Activated CD8-positive, alpha-beta memory T cell treated with anti-CD3 and anti-CD28 coated beads, Interleukin-2, amount 10 ng/mL, durations not matched to agents 7 days and 5 days (primary cell): ENCODE data around the gene KIF2A. TPM values are rescaled to one million over a fixed set of nuclear protein-coding genes. Genes with fewer than 3 reads are reported as not detected.

Source experiments
- ATAC-seq: fragments of 150-1000 bp; cut with Tn5 transposase; one replicate; pipeline ENCODE4 v1.10.0; 2021; ENCODE audit warnings: moderate library complexity
- CTCF ChIA-PET: fragments of 350-600 bp; sonication (Branson Sonifier 250); formaldehyde crosslinking; loops from one replicate; lab custom pipeline; 2021; ENCODE audit warnings: antibody characterized with exemption; lab: Charles Lee
- DNase-seq: peaks from one replicate; pipeline ENCODE4 v3.0.0-alpha.2; 2020
- H3K27ac Mint-ChIP-seq: one replicate; pipeline ENCODE4 v1.8.0; 2021; ENCODE audit warnings: mild to moderate bottlenecking, mixed read lengths
- H3K27me3 Mint-ChIP-seq: one replicate; pipeline ENCODE4 v1.8.0; 2021; ENCODE audit warnings: mixed read lengths
- H3K36me3 Mint-ChIP-seq: one replicate; pipeline ENCODE4 v1.8.0; 2021; ENCODE audit warnings: mild to moderate bottlenecking, mixed read lengths
- H3K4me1 Mint-ChIP-seq: one replicate; pipeline ENCODE4 v1.8.0; 2021; ENCODE audit warnings: mixed read lengths
- H3K4me3 Mint-ChIP-seq: one replicate; pipeline ENCODE4 v1.8.0; 2021; ENCODE audit warnings: mild to moderate bottlenecking, moderate library complexity, mixed read lengths
- H3K9me3 Mint-ChIP-seq: one replicate; pipeline ENCODE4 v1.8.0; 2022; ENCODE audit warnings: low read depth, mixed read lengths
- total RNA-seq, 2 experiments: library from RNA; stranded (reverse); gene quantifications; one replicate each; pipeline ENCODE4 v1.2.3, GENCODE V29; 2021

KIF2A gene
- total RNA-seq, 2 experiments from 2014 or later: 194 to 225 TPM

DNA sequence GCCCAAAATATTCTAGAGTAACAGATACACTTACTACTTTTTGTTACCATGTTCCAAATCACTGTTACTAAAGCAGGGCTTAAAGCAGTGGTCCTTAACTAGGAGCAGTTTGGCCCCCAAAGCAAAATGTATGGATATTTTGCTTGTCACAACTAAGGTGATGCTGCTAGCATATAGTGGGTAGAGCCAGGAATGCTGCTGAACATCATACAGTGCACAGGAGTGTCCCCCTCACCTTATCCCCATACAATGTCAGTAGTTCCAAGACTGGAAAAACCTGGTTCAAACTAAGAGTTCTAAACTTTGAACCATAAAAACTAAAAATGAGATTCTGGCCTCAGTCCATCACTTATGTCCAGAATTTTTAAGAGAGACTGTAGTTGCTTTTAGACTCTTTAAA is 69.6 kb downstream of the KIF2A start:
- DNase-seq: no peak
- no peak for ATAC-seq
- no peaks in the 10 kb centered on the region for H3K27me3 Mint-ChIP-seq
- no peak overlapping the region for H3K4me3 Mint-ChIP-seq
- CTCF ChIA-PET: no interaction called here
- H3K27ac Mint-ChIP-seq: no peak overlapping the region
- peaks cover 3% of the 10 kb centered on the region for H3K4me1 Mint-ChIP-seq
- no peaks in the 10 kb centered on the region for H3K9me3 Mint-ChIP-seq
- peaks cover 64% of the 10 kb centered on the region for H3K36me3 Mint-ChIP-seq

DNA sequence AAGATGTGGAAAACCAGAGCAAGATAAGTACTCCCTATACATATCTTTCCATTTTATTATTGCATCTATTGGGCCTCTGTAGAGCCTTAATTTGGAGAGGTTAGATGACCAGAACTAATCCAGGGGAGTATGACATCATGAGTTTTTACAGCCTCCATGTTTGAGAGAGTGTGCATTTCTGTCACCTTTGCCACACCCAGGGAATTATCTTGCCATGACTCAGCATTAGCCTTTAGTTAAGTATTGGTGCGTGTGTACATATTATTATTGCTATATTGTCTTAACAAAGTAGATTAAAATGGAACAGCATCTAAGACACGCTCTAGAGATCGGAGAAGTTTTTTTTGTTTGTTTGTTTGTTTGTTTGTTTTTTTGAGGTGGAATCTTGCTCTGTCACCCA is 70.1 kb downstream of the KIF2A start:
- Mint-ChIP-seq H3K4me3 (no peak overlapping the region), H3K27ac (peak overlapping the region; percentile 57), H3K27me3 (no peaks in the 10 kb centered on the region), H3K4me1 (peaks cover 2% of the 10 kb centered on the region), H3K9me3 (no peaks in the 10 kb centered on the region), H3K36me3 (peaks cover 66% of the 10 kb centered on the region)
- no peak for ATAC-seq
- CTCF ChIA-PET: interaction anchor here (0.8 kb wide), 1 partner anchor 11 kb away, joined by 3 read pairs; no protein-coding TSS in a partner anchor
- no peak for DNase-seq

DNA sequence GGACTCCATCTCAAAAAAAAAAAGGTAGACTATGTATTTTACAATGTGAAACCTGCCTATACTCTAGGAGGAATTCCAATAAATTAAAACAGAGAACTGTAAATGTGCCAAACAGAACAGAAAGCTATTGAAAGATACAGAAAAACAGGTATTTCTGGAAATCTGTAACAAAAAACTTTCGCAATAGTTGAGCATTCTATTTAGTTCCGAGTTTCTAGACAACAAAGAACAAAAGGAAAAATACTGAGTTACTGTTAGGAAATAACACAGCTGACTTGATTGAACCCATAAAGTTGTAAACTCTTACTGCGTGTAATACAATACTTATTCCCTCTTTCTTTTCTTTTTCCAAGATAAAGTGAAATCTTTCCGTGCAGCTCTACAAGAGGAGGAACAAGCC is 79.1 kb downstream of the KIF2A start:
- peaks cover 3% of the 10 kb centered on the region for H3K4me1 Mint-ChIP-seq
- ATAC-seq (no peak), DNase-seq (no peak)
- CTCF ChIA-PET: interaction anchor here (0.8 to 1.2 kb wide), 2 partner anchors 10 to 17 kb away, joined by 3 read pairs; no protein-coding TSS in a partner anchor
- H3K4me3 Mint-ChIP-seq: no peak overlapping the region
- no peaks in the 10 kb centered on the region for H3K27me3 Mint-ChIP-seq
- H3K27ac Mint-ChIP-seq: no peak overlapping the region
- H3K36me3 Mint-ChIP-seq: peaks cover 49% of the 10 kb centered on the region
- no peaks in the 10 kb centered on the region for H3K9me3 Mint-ChIP-seq

DNA sequence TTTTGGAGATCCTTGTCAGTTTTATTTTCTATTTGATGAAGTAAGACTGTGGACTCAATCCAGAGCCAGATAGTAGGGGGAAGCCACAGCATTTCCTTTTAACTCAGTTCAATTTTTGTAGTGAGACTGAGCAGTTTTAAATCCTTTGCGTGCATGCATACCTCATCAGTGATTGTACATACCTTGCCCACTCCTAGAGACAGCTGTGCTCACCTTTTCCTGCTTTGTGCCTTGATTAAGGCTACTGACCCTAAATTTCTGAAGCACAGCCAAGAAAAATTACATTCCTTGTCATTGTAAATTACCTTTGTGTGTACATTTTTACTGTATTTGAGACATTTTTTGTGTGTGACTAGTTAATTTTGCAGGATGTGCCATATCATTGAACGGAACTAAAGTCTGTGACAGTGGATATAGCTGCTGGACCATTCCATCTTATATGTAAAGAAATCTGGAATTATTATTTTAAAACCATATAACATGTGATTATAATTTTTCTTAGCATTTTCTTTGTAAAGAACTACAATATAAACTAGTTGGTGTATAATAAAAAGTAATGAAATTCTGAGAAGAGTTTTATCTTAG is 79.9 kb downstream of the KIF2A start:
- CTCF ChIA-PET: interaction anchor here (2.2 kb wide), 1 partner anchor 34 kb away, joined by 6 read pairs; no protein-coding TSS in a partner anchor
- peaks cover 49% of the 10 kb centered on the region for H3K36me3 Mint-ChIP-seq
- H3K4me3 Mint-ChIP-seq: no peak overlapping the region
- no peak for ATAC-seq
- H3K9me3 Mint-ChIP-seq: no peaks in the 10 kb centered on the region
- H3K27ac Mint-ChIP-seq: no peak overlapping the region
- no peak for DNase-seq
- H3K27me3 Mint-ChIP-seq: no peaks in the 10 kb centered on the region
- H3K4me1 Mint-ChIP-seq: peaks cover 8% of the 10 kb centered on the region

DNA sequence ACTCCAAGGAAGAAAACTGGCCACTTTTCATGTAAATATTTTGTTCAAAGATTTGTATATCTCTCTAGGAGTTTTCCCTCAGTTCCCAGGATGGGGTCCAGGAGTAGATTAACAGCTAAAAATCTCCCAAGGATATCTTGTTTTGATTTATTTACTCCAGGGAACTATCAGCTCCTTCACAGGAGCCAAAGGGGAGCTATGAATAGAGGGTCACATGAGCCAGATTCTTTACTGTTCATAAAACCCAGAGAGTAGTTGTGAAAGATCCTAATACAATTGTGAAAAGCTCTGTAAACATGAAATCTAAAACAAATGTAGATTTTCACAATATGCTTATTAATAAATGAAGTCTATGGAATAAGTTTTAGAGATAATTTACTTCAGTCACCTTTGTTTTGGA is 80.8 kb downstream of the KIF2A start:
- no peak for ATAC-seq
- H3K4me1 Mint-ChIP-seq: peaks cover 12% of the 10 kb centered on the region
- no peak for DNase-seq
- peak overlapping the region; percentile 52 for H3K27ac Mint-ChIP-seq
- CTCF ChIA-PET: interaction anchor here (0.8 to 2.2 kb wide), 7 partner anchors 10 to 162 kb away, joined by 3 to 6 read pairs (median 4); partner anchors contain the start of gene DIMT1
- H3K36me3 Mint-ChIP-seq: peaks cover 46% of the 10 kb centered on the region
- no peak overlapping the region for H3K4me3 Mint-ChIP-seq
- no peaks in the 10 kb centered on the region for H3K9me3 Mint-ChIP-seq
- H3K27me3 Mint-ChIP-seq: no peaks in the 10 kb centered on the region

DNA sequence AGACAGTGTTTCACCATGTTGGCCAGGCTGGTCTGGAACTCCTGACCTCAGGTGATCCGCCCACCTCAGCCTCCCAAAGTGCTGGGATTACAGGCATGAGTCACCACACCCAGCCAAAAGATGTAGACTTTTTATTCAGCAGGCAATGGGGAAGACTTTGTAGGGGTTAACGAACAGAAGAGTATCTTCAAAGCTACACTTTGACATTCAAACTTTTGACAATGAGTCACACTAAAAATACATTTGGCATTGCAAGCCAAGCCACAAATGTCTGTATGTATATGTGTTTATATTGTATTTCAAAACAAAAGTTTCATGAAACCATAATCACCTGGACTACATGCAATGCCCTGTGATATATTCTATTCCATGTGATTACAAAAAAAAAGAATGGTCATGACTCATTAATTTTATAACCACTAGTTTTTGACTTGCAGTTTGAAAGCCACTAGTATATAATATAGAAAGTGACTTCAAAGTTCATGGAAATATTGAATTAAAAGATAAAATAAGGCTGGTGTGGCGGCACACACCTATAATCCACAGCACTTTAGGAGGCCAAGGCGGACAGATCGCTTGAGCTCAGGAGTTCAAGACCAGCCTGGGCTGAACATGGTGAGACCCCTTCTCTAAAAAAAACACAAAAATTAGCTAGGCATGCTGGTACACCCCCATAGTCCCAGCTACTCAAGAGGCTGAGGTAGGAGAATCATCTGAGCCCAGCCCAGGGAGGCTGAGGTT is 89.4 kb downstream of the KIF2A start:
- no peaks in the 10 kb centered on the region for H3K27me3 Mint-ChIP-seq
- ATAC-seq: peak; percentile 30
- H3K27ac Mint-ChIP-seq: peak overlapping the region; percentile 65
- H3K36me3 Mint-ChIP-seq: peaks cover 54% of the 10 kb centered on the region
- peaks cover 37% of the 10 kb centered on the region for H3K4me1 Mint-ChIP-seq
- H3K4me3 Mint-ChIP-seq: no peak overlapping the region
- CTCF ChIA-PET: interaction anchor here (0.8 to 1.2 kb wide), 3 partner anchors 11 to 18 kb away, joined by 3 to 4 read pairs (median 3); no protein-coding TSS in a partner anchor
- H3K9me3 Mint-ChIP-seq: no peaks in the 10 kb centered on the region
- no peak for DNase-seq

DNA sequence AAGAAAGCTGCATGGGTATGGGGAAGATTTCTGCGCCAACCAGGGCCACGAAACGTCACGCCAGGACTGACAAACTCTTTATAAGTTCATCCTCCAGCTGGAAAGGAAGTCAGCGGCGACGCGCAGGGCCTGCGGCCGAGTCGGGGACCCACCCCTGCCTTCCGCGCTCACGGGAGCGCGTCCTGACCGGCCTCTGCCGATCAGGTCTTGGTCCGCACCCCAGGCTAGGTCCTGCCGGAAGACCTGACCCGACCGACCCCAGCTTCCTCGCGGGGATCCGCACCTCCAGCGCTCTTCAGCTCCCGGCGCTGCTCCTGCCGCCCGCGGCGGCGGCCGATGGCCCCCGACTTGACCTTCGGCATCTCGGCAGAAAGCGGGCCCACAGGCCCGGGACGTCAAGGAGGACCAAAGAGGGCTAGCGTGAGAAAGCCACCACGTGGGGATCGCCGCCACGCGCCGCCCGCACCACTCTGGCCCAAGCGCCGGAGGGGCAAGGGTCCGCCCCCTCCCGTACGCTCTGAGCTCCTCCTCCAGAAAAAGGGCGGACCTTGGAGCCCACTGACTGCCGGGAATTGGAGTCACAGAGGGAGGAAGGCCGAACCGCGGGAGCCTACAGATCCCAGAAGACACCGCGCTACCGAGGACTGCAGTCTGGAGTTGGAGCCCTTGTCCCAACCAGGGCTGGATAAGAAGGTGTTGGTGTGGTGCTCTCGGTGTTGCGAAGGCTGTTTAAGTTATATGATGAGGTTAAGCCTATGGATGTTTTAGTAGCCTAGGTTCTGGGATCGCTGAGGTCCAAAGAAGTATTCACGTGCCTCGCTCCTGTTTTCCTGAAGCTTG is 97.6 kb downstream of the KIF2A start, which contains the start of gene DIMT1:
Gene DIMT1 (minus strand): TSS at position 495 of the 840 bp plus-strand sequence. CDS start 133 bp downstream, at position 362.
- no peaks in the 10 kb centered on the region for H3K27me3 Mint-ChIP-seq
- CTCF ChIA-PET: interaction anchor here (0.9 to 3.6 kb wide), 12 partner anchors 10 to 180 kb away, joined by 3 to 28 read pairs (median 4); partner anchors contain the start of genes IPO11 and KIF2A
- no peaks in the 10 kb centered on the region for H3K9me3 Mint-ChIP-seq
- peak; percentile 97 for ATAC-seq
- H3K4me3 Mint-ChIP-seq: peak within 1 kb of the TSS; percentile 97
- peaks cover 26% of the 10 kb centered on the region for H3K4me1 Mint-ChIP-seq
- peak within 1 kb of the TSS; percentile 93 for H3K27ac Mint-ChIP-seq
- DNase-seq: peak; percentile 98
- H3K36me3 Mint-ChIP-seq: peaks cover 15% of the 10 kb centered on the region

DNA sequence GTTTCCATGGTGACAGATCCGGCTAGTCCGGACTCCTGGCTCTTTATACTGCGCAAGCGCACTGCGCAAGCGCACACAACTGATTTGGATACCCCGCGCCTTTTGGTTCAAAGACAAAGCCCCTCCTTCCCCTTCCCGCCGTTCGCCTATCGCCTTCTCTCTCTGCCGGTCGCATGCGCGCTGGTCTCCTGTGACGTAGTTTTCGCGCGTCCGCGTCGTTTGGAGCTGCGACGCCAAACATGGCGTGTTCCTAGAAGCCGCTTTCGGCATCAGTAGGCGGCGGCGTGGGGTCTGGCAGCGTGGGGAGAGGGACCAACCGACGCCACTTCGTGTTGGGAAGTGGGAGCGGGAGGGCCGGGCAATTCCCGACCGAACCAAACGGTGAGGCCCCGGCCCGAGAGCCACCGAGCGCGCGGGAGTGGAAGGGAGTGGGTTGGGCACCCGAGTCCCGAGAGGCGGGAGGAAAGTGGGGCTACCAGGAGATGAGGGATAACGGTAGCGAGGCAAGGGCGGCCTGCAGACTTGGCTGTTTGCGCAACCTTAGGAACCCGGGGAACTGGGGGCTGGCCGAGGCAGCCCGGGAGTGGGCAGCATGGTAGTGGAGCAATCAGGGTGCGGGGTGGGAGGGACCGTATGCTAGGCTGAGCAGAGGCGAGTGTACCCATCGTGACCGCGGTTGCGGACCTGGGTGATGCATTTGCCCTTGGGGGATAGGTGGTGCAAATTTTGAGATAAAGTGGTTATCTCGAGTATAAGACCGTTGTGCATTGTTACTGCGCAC is 106.7 kb downstream of the KIF2A start, which contains the start of gene IPO11:
Gene IPO11 (plus strand): TSS at position 215 of the 781 bp plus-strand sequence. CDS start 24,517 bp downstream, outside the sequence.
- Mint-ChIP-seq H3K4me3 (peak within 1 kb of the TSS; percentile 91), H3K9me3 (no peaks in the 10 kb centered on the region), H3K4me1 (peaks cover 28% of the 10 kb centered on the region), H3K36me3 (peaks cover 2% of the 10 kb centered on the region), H3K27me3 (no peaks in the 10 kb centered on the region), H3K27ac (peak within 1 kb of the TSS; percentile 88)
- ATAC-seq (peak; percentile 96), DNase-seq (peak; percentile 100)
- CTCF ChIA-PET: interaction anchor here (0.9 to 3.4 kb wide), 6 partner anchors 10 to 188 kb away, joined by 3 to 28 read pairs (median 3); partner anchors contain the start of gene DIMT1

DNA sequence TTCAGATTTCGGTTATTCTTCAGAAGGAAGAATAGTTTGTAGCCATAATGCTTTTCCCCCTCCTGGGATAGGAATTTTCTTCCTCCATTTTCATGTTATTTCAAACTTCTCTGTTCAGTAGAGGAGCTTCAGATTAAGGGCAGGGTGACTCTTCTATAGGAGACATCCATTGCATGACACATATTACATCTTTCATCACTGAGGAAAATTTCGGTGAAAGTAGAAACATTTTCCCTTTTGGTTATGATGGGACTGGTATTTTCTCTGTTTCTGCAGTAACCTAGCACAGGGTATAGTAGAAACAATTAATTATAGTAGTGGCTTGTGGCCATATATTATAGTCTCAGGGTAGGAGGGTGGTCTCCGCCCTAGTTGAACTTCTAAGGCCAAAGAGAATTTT is 107.7 kb downstream of the KIF2A start:
- peaks cover 28% of the 10 kb centered on the region for H3K4me1 Mint-ChIP-seq
- ATAC-seq (no peak), DNase-seq (no peak)
- H3K9me3 Mint-ChIP-seq: no peaks in the 10 kb centered on the region
- H3K27ac Mint-ChIP-seq: peak overlapping the region; percentile 88
- peaks cover 2% of the 10 kb centered on the region for H3K36me3 Mint-ChIP-seq
- CTCF ChIA-PET: interaction anchor here (1.0 to 3.4 kb wide), 2 partner anchors 11 to 18 kb away, joined by 3 to 28 read pairs; partner anchors contain the start of gene DIMT1
- H3K27me3 Mint-ChIP-seq: no peaks in the 10 kb centered on the region
- peak overlapping the region; percentile 91 for H3K4me3 Mint-ChIP-seq

DNA sequence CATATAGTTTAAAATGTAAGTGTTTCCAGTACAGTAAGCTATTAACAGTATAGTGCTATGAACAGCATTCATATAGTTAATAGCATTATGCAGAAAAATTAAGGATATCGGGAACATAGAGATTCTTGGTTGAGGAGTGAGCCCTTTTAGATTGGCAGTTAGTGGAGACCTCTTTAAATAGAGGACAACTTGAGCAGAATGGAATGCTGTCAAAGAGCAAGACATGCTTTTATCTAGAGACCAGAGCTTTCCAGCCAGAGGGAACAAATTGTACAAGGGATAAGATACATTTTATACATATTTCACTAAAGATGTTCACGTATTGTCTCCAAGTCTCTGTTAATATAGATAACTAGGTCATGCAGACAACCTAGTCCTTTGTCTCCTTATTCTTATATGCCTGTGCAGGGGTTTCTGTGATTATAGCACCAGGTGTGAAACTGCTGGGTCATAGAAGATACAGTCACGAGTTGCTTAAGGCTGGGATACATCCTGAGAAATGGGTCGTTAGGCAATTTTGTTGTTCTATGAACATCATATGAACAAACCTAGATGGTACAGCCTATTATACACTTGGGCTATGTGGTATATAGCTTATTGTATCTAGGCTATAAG is 112.6 kb downstream of the KIF2A start:
- Mint-ChIP-seq H3K9me3 (no peaks in the 10 kb centered on the region), H3K4me3 (no peak overlapping the region), H3K27me3 (no peaks in the 10 kb centered on the region), H3K4me1 (peaks cover 17% of the 10 kb centered on the region), H3K36me3 (peaks cover 5% of the 10 kb centered on the region), H3K27ac (no peak overlapping the region)
- ATAC-seq (no peak), DNase-seq (no peak)
- CTCF ChIA-PET: no interaction called here

DNA sequence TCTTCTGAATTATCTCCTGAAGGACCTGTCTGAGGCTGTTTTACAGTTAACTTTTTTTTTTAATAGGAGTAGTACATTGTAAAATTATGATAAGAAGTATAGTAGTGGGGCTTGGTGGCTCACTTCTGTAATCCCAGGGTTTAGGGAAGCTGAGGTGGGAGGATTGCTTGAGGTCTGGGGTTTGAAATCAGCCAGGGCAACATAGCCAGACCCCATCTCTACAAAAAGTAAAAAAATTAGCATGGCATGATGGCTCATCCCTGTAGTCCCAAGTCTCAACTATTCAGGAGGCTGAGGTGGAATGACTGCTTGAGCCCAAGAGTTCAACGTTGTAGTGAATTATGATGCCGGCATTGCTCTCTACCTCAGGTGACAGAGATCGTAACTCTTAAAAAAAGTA is 113.6 kb downstream of the KIF2A start:
- H3K36me3 Mint-ChIP-seq: peaks cover 7% of the 10 kb centered on the region
- DNase-seq (no peak), ATAC-seq (no peak)
- CTCF ChIA-PET: no interaction called here
- H3K9me3 Mint-ChIP-seq: no peaks in the 10 kb centered on the region
- H3K27me3 Mint-ChIP-seq: no peaks in the 10 kb centered on the region
- no peak overlapping the region for H3K27ac Mint-ChIP-seq
- peaks cover 7% of the 10 kb centered on the region for H3K4me1 Mint-ChIP-seq
- H3K4me3 Mint-ChIP-seq: no peak overlapping the region

DNA sequence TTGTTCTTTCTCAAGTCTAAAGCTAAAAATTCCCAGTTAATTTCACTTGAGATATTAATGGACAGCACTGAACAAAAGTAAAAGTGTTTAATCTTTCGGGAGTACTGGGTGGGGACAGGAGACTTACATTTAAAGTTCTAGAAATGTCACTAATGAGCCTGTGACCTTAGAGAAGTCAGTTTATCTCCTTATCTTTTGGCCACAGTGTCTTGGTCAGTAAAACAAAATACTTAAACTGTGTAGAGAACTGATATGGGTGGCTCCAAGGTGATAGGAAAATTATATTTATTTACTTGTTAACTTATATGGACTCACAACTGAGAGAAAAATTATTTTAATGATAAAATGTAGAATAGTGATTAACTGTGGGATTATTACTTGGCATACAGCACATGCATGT is 115.4 kb downstream of the KIF2A start:
- no peaks in the 10 kb centered on the region for H3K27me3 Mint-ChIP-seq

More for the DNA sequence above, 115.4 kb downstream of the KIF2A start:
- H3K9me3 Mint-ChIP-seq: no peaks in the 10 kb centered on the region
- peaks cover 2% of the 10 kb centered on the region for H3K4me1 Mint-ChIP-seq
- DNase-seq (no peak), ATAC-seq (no peak)
- H3K36me3 Mint-ChIP-seq: peaks cover 10% of the 10 kb centered on the region
- CTCF ChIA-PET: interaction anchor here (1.9 kb wide), 1 partner anchor 22 kb away, joined by 7 read pairs; no protein-coding TSS in a partner anchor
- H3K27ac Mint-ChIP-seq: no peak overlapping the region
- H3K4me3 Mint-ChIP-seq: no peak overlapping the region
